GM21381 (cell line): Measurements from ENCODE around the gene SPEM2.
A peak's percentile ranks its signal among the peaks of the same experiment; 100 is the strongest.

Source experiments
- ATAC-seq: cut with Tn5 transposase; IDR thresholded peaks from one replicate; pipeline ENCODE4 v1.9.1; 2021; ENCODE audit warnings: mild to moderate bottlenecking, moderate library complexity; ENCODE audit not compliant: unreplicated experiment

SPEM2 gene

GRCh38 chr17:7419819-7420610 lies 5.4 kb upstream of the SPEM2 start, which contains the start of gene SPEM1:
Gene SPEM1, plus strand, starts transcription at chr17:7420324. Its CDS starts 61 bp downstream, at chr17:7420385.
- no peak for ATAC-seq

GRCh38 chr17:7421186-7421585 lies 4.2 kb upstream of the SPEM2 start:
- ATAC-seq: no peak

- ATAC-seq: no peak
Observed at GRCh38 chr17:7423679-7424078, 1.7 kb upstream of the SPEM2 start.

DNA sequence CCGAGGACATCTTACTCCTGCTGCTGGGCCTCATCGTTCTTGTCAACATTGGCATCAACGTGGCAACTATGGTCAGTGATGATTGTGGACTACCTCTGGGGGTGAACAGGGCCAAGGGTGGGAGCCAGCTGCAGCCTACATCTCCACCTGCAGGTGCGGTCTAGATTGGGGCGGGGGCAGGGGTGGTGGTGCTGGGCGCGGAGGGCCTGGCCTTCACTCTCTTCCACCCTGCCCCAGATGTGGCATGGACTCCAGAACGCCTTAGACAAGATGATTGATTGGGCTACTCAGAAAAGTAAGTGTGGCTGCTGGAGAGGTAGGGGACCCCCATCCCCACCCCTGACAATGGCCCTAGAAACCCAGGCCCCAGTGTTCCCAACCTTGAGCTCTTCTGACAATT lies 340 bp downstream of the SPEM2 start:
- no peak for ATAC-seq

DNA sequence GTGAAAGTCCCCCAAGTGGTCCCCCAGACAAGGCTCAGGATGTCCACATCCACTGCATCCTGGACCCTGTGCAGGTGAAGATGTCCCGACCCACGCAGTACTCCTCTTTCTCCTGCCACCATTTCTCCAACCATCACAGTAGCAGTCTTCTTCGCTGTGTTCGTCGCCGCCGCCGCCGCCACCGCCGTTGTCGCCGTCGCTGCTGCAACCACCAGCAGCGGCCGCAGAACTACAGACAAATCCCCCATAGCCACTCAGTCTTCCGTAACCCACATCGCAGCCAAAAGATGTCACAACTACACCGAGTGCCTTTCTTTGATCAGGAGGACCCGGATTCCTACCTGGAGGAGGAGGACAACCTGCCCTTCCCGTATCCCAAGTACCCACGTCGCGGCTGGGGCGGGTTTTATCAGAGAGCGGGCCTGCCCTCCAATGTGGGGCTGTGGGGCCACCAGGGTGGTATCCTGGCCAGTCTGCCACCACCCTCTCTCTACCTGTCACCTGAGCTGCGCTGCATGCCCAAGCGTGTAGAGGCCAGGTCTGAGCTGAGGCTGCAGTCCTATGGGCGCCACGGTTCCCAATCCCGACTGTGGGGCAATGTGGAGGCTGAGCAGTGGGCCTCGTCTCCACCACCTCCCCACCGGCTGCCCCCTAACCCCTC lies 917 bp downstream of the SPEM2 start:
- no peak for ATAC-seq

DNA sequence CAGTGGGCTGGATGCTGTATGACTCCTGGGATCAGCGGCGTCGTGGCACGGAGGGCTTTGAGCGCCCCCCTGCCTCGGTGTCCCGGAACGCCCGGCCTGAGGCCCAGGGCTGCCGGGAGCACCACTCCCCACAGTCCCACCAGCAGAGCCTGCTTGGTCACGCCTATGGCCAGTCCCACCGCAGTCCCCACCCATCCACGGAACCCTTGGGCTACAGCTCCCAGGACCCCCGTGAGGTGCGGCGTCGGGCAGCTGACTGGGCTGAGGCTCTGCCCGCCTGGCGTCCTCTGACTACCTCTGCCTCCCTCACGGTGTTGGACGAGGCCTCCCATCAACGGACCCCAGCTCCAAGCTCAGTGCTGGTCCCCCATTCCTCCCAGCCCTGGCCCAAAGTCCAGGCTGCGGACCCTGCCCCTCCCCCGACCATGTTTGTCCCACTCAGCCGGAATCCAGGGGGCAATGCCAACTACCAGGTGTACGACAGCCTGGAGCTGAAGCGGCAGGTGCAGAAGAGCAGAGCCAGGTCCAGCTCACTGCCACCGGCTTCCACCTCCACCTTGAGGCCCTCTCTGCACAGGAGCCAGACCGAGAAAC lies 1.6 kb downstream of the SPEM2 start:
- ATAC-seq: no peak

DNA sequence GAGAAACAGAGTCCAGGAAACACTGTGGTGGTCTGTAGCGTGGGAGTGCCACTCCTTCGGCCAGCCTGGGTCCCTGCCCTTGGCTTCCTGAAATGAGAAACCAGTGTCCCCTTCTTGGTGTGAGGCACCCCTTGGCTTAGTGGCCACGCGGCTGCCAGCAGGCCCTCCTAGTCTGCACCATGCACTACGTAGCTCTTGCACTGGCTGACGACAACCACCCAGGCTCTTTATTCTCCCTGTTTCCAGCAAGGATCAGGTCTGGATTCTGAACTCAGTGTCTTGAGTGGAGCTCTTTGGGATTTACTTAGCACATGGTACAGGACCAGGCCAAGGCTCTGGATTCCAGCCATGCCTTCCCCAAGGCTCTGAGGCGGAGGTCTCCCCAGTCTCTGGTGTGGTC lies 2.1 kb downstream of the SPEM2 start:
- ATAC-seq: no peak

DNA sequence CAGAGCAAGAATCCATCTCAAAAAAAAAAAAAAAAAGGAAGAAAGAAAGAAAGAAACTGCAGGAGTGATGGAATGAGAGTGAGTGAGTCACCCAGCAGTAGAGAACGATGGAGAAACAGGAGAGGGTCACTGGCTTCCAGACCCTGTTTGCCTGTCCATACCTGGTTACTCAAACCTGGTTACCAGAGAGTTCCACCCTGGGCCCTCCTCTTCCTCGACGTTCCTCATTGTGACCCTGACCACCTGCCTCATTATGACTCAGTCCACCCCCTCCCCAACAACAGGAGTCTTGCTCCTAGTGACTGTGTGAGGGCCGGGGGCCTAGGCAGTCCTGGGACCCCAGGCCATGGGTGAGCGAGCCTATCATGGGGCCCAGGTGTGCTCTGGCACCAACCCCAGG lies 3.1 kb downstream of the SPEM2 start, which contains the start of gene SPEM3:
SPEM3 (plus strand) TSS at position 301 of the 400 bp plus-strand sequence; CDS start at position 347, 46 bp downstream.
- ATAC-seq: no peak

- no peak for ATAC-seq
Observed at GRCh38 chr17:7429722-7430121, 4.3 kb downstream of the SPEM2 start.

DNA sequence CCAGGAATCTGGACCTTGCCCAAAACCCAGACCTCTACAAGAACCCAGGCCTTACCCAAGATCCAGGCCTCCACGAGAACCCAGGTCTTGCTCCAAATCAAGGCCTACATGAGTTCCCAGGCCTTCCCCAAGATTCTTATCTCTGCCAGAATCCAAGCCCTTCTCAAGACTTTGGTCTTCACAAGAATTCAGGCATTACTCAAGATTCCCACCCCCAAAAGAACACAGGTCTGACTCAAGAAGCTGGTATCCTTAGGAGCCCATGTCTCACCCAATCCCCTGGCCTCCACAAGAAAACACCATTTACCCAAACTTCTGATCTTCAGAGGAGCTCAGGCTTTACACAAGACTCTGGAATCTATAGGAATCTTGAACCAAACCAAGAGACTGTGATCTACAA lies 5.8 kb downstream of the SPEM2 start:
- no peak for ATAC-seq

- ATAC-seq: no peak
Observed at GRCh38 chr17:7432296-7432695, 6.9 kb downstream of the SPEM2 start.

GRCh38 chr17:7435676-7436555 lies 10.5 kb downstream of the SPEM2 start:
- peak; percentile 21 for ATAC-seq

GRCh38 chr17:7436556-7437368 lies 11.3 kb downstream of the SPEM2 start:
- no peak for ATAC-seq

DNA sequence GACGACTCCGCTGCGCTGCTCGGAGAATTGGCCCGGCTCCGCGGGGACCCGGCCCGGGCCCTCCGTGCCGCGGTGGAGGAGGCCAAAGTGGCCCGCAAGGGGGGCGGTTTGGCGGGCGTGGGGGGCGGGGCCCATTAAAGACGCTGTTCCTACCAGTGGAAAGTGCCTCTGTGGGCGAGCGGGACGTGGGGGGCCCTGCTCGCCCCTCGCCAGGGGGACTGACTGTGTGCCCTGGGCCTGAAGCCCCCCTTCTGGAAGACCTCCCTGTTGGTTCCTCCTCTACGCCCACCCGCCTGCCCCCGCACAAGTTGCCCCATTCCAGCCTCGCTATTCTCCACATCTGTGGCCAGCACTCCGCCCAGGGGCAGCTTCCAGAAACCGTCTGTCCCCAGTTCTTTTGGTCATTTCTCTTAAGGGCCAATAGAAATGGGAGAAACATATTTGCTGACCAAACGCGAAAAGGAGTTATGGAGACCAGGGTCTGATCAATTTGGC lies 12.0 kb downstream of the SPEM2 start:
- no peak for ATAC-seq

DNA sequence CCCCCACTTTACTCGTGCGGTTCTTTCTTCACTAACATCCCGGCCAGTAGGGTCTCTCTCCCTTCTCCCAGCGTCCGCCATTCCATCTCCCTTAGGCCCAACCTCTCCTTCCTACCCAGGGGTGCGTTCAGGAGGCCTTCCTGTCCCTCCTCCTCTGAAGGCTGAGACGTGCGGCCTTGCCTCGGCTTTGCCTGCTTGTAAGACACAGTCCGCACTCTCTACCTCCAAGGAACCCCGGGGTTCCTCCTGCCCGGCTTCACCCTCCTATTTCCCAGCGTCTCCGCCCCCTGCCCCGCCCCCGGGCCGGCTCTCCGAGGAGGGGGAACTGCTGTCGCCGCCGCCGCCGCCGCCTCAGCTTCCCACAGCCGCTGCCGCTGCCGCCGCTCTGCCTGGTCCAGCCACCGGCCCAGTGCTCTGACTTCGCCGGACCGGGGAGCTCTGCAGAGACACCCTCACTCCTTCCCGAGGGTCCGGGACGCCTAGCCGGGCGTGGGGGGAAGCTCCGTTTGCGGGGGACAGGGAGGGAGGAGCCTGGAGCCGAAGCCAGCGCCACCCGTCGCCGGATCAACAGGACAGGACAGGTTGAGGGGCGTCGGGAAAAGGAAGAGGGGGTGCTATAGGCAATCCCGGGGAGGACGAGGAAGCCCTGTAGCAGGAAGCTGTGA lies 12.7 kb downstream of the SPEM2 start:
- ATAC-seq: no peak

DNA sequence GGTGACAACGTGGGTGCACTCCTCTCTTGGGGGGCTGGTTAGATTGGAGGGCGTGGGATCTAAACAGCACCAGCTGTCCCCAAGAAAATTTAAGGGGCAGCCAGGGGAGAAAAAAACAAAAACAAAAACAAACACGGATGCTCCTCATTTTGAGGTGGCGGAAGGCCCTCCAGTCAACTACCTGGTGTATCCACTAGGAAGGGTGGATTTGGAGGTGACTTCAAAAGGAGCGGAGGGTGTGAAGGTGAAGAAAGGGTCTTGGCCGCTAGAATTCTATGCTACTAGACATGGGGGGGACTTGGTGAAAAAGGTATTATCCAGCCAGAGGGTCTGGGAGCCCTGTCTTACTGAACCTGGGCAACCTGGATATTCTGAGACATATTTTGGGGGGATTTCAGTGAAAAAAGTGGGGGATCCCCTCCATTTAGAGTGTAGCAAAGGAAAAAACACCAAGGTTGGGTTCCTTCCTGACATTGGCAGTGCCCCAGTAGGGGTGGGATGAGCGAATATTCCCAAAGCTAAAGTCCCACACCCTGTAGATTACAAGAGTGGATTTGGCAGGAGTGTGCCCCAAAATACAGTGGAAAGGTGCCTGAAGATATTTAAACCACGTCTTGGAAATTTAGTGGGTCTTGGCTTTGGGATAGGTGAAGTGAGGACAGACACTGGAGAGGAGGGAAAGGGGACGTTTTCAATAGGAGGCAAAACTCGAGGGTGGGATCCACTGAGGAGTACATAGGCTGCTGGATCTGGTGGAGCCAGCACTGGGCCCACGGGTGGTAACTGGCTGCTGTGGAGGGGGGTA lies 13.4 kb downstream of the SPEM2 start:
- ATAC-seq: no peak

GRCh38 chr17:7439462-7440112 lies 14.2 kb downstream of the SPEM2 start, which contains the start of gene FGF11:
Gene FGF11, plus strand, starts transcription at chr17:7439512. Its CDS starts 109 bp downstream, at chr17:7439621.
- no peak for ATAC-seq
